WI38 (cell line): ENCODE results near the gene RAB10.

ENCODE experiments used
- H3K4me3 ChIP-seq: 2 replicates; pipeline ENCODE4 v1.5.1; 2011; ENCODE audit warnings: low read depth, mild to moderate bottlenecking, control low read depth, low read length
- TF ChIP-seq, protein P1 (sequence below): IDR thresholded peaks from 2 replicates; pipeline ENCODE4 v1.5.1; 2012; ENCODE audit warnings: low read depth, mild to moderate bottlenecking, control low read depth, low read length

The RAB10 gene

GRCh38 chr2:26067980-26068507 lies 34.2 kb downstream of the RAB10 start:
- no peak overlapping the region for H3K4me3 ChIP-seq
- TF ChIP-seq, protein P1, sequence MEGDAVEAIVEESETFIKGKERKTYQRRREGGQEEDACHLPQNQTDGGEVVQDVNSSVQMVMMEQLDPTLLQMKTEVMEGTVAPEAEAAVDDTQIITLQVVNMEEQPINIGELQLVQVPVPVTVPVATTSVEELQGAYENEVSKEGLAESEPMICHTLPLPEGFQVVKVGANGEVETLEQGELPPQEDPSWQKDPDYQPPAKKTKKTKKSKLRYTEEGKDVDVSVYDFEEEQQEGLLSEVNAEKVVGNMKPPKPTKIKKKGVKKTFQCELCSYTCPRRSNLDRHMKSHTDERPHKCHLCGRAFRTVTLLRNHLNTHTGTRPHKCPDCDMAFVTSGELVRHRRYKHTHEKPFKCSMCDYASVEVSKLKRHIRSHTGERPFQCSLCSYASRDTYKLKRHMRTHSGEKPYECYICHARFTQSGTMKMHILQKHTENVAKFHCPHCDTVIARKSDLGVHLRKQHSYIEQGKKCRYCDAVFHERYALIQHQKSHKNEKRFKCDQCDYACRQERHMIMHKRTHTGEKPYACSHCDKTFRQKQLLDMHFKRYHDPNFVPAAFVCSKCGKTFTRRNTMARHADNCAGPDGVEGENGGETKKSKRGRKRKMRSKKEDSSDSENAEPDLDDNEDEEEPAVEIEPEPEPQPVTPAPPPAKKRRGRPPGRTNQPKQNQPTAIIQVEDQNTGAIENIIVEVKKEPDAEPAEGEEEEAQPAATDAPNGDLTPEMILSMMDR: no peak

- TF ChIP-seq, protein P1: no peak
- no peak overlapping the region for H3K4me3 ChIP-seq
Measured at GRCh38 chr2:26068602-26069298, 34.9 kb downstream of the RAB10 start.

- TF ChIP-seq, protein P1: no peak
- no peak overlapping the region for H3K4me3 ChIP-seq
Measured at GRCh38 chr2:26070730-26071129, 36.8 kb downstream of the RAB10 start.

GRCh38 chr2:26072925-26073768 lies 39.3 kb downstream of the RAB10 start:
- no peak overlapping the region for H3K4me3 ChIP-seq
- TF ChIP-seq, protein P1: no peak

DNA sequence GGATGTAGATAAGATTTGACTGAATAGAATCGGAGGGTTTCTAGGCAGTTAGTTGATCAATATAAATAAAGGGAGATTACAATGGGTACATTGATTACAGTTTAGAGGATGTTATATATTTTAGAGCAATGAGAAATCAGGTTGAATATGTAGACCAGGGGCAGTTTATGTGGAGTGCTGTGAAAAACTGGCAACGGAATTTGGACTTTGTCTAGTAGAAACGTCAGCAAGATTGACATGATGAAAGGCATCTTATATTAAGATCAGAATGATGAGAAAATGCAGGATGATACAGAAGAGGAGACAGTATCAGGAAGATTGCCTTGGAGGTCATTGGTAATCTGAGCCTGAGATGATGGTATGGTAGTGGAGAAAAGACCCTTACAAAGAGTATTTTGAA lies 39.9 kb downstream of the RAB10 start:
- no peak overlapping the region for H3K4me3 ChIP-seq
- TF ChIP-seq, protein P1: no peak

GRCh38 chr2:26074676-26075075 lies 40.8 kb downstream of the RAB10 start:
- no peak overlapping the region for H3K4me3 ChIP-seq
- TF ChIP-seq, protein P1: no peak

- H3K4me3 ChIP-seq: no peak overlapping the region
- TF ChIP-seq, protein P1: no peak
Measured at GRCh38 chr2:26075173-26075572, 41.3 kb downstream of the RAB10 start.
